ENCODE results near the gene PRMT5. TPM values are rescaled to one million over a fixed set of nuclear protein-coding genes. Genes with fewer than 3 reads are reported as not detected.

Gene PRMT5
- total RNA-seq, 1 experiment from 2014 or later, result 101 TPM

DNA sequence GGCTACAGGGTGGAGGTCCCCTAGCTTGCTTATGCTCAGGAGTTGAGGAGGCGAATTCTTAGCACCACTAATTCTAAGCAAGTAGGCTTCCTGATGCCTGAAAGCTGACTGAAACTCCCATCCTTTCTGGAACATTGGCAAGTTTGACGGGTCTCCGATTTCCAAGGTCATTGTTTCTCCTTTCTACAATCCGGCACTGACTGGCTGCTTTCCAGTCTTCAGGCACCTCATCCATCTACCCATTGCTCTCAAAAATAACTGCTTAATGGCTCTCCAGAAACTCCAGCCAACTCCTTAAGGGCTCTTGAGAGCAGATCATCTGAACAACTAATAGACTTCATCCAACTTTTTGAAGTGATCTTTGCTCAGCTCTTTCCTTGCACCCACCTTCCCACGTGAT lies 32.8 kb downstream of the PRMT5 start:
- intact Hi-C loops (cut with micrococcal nuclease), result no loop called here
- TF ChIP-seq, protein P1, sequence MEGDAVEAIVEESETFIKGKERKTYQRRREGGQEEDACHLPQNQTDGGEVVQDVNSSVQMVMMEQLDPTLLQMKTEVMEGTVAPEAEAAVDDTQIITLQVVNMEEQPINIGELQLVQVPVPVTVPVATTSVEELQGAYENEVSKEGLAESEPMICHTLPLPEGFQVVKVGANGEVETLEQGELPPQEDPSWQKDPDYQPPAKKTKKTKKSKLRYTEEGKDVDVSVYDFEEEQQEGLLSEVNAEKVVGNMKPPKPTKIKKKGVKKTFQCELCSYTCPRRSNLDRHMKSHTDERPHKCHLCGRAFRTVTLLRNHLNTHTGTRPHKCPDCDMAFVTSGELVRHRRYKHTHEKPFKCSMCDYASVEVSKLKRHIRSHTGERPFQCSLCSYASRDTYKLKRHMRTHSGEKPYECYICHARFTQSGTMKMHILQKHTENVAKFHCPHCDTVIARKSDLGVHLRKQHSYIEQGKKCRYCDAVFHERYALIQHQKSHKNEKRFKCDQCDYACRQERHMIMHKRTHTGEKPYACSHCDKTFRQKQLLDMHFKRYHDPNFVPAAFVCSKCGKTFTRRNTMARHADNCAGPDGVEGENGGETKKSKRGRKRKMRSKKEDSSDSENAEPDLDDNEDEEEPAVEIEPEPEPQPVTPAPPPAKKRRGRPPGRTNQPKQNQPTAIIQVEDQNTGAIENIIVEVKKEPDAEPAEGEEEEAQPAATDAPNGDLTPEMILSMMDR (conservative IDR thresholded peaks at IDR 0.05; ENCODE audit: low read depth, low read length), result no peak
- TF ChIP-seq EZH2 (IDR thresholded peaks at IDR 0.05; ENCODE audit: low read length, unreplicated experiment) (no peak), EZH2phosphoT487 (IDR thresholded peaks at IDR 0.05; ENCODE audit: borderline replicate concordance, low read length) (no peak)
- Histone ChIP-seq H3K9ac (ENCODE audit: low read length) (no peak overlapping the region), H3K79me2 (ENCODE audit: low read length) (no peaks in the 10 kb centered on the region), H3K9me2 (replicated peaks; ENCODE audit: low read length) (no peaks in the 10 kb centered on the region), H3K4me2 (ENCODE audit: low read length) (no peak overlapping the region), H3K4me1 (ENCODE audit: insufficient read depth, low read length) (peaks cover 17% of the 10 kb centered on the region), H3F3A (ENCODE audit: low read length, unreplicated experiment) (no peaks in the 10 kb centered on the region), H4K20me1 (ENCODE audit: low read length) (no peaks in the 10 kb centered on the region), H3K4me3 (ENCODE audit: low read length) (no peak overlapping the region), H3K27me3 (ENCODE audit: low read length) (no peaks in the 10 kb centered on the region), H3K36me3 (ENCODE audit: low read depth, low read length) (peaks cover 6% of the 10 kb centered on the region; the same call in 1 of the 2 replicates), H3K9me3 (ENCODE audit: low read length) (no peaks in the 10 kb centered on the region), H3K27ac (ENCODE audit: low read length) (no peak overlapping the region), H2AFZ (ENCODE audit: low read length) (no peak overlapping the region)
- BruUV-seq (replicated peaks), result no TSS peak
- ATAC-seq (no peak), DNase-seq (no peak)
- POLR2A ChIA-PET (ENCODE audit: unreplicated experiment), result no interaction called here
- CTCF ChIA-PET, result interaction anchor here (0.5 kb wide), 1 partner anchor 633 kb away, joined by 3 read pairs; no protein-coding TSS in a partner anchor

DNA sequence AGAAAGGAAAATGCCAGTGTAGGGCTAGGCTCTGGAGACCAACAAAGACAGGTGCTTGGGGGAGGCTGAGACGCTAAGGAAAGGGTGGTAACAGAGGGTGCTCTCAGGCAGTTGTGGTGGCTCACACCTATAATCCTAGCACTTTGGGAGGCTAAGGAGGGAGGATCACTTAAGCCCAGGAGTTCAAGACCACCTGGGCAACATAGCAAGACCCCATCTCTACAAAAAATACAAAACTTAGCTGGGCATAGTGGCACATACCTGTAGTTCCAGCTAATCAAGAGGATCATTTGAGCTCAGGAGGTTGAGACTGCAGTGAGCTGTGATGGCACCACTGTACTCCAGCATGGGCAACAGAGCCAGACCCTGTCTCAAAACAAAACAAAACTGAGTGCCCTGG lies 33.8 kb downstream of the PRMT5 start:
- Histone ChIP-seq H3K4me3 (ENCODE audit: low read length) (no peak overlapping the region), H3K27me3 (ENCODE audit: low read length) (no peaks in the 10 kb centered on the region), H2AFZ (ENCODE audit: low read length) (no peak overlapping the region), H3K27ac (ENCODE audit: low read length) (no peak overlapping the region), H3K9me3 (ENCODE audit: low read length) (no peaks in the 10 kb centered on the region), H3K4me2 (ENCODE audit: low read length) (no peak overlapping the region), H3K9ac (ENCODE audit: low read length) (no peak overlapping the region), H3K9me2 (replicated peaks; ENCODE audit: low read length) (no peaks in the 10 kb centered on the region), H3K4me1 (ENCODE audit: insufficient read depth, low read length) (peaks cover 17% of the 10 kb centered on the region), H3K79me2 (ENCODE audit: low read length) (no peaks in the 10 kb centered on the region), H4K20me1 (ENCODE audit: low read length) (no peaks in the 10 kb centered on the region), H3F3A (ENCODE audit: low read length, unreplicated experiment) (no peaks in the 10 kb centered on the region), H3K36me3 (ENCODE audit: low read depth, low read length) (no peaks in the 10 kb centered on the region; the same call in 1 of the 2 replicates)
- no TSS peak for BruUV-seq (replicated peaks)
- no peak for TF ChIP-seq EZH2phosphoT487 (IDR thresholded peaks at IDR 0.05; ENCODE audit: borderline replicate concordance, low read length)
- TF ChIP-seq, protein P1 (conservative IDR thresholded peaks at IDR 0.05; ENCODE audit: low read depth, low read length), result no peak
- TF ChIP-seq EZH2 (IDR thresholded peaks at IDR 0.05; ENCODE audit: low read length, unreplicated experiment), result no peak
- ChIA-PET POLR2A (ENCODE audit: unreplicated experiment) (no interaction called here), CTCF (no interaction called here)
- no peak for DNase-seq
- no peak for ATAC-seq
- intact Hi-C loops (cut with micrococcal nuclease), result no loop called here

DNA sequence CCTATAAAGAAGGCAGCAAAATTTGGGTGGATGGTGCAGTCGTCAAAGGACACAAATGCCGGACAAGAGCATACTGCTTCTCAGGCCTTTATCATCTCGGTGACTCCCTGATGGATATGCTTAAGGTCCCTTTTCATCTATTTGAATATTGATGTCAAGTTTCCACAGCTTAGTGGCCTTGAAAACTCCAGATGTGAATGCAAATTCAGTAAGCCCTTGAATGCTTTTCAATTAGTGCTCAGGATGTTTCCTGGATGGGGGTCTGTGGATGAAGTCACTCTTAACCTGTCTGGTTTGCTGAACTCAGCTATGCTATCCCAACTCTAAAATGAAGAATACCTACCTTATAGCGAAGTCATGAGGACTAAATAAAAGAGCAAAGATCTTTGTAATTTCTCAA lies 35.5 kb downstream of the PRMT5 start:
- Histone ChIP-seq H4K20me1 (ENCODE audit: low read length) (no peaks in the 10 kb centered on the region), H3K27ac (ENCODE audit: low read length) (no peak overlapping the region), H3K4me3 (ENCODE audit: low read length) (no peak overlapping the region), H3F3A (ENCODE audit: low read length, unreplicated experiment) (no peaks in the 10 kb centered on the region), H3K36me3 (ENCODE audit: low read depth, low read length) (no peaks in the 10 kb centered on the region), H3K4me1 (ENCODE audit: insufficient read depth, low read length) (peaks cover 12% of the 10 kb centered on the region), H3K4me2 (ENCODE audit: low read length) (no peak overlapping the region), H2AFZ (ENCODE audit: low read length) (no peak overlapping the region), H3K9me2 (replicated peaks; ENCODE audit: low read length) (no peaks in the 10 kb centered on the region), H3K79me2 (ENCODE audit: low read length) (no peaks in the 10 kb centered on the region), H3K9ac (ENCODE audit: low read length) (no peak overlapping the region), H3K27me3 (ENCODE audit: low read length) (no peaks in the 10 kb centered on the region), H3K9me3 (ENCODE audit: low read length) (no peaks in the 10 kb centered on the region)
- DNase-seq (no peak), ATAC-seq (no peak)
- no TSS peak for BruUV-seq (replicated peaks)
- TF ChIP-seq EZH2phosphoT487 (IDR thresholded peaks at IDR 0.05; ENCODE audit: borderline replicate concordance, low read length), result no peak
- TF ChIP-seq, protein P1 (conservative IDR thresholded peaks at IDR 0.05; ENCODE audit: low read depth, low read length), result no peak
- no peak for TF ChIP-seq EZH2 (IDR thresholded peaks at IDR 0.05; ENCODE audit: low read length, unreplicated experiment)
- intact Hi-C loops (cut with micrococcal nuclease), result no loop called here
- CTCF ChIA-PET, result no interaction called here
- POLR2A ChIA-PET (ENCODE audit: unreplicated experiment), result no interaction called here
